ENCODE results near the gene CHPT1. TPM values are rescaled to one million over a fixed set of nuclear protein-coding genes. Genes with fewer than 3 reads are reported as not detected.
A peak's percentile ranks its signal among the peaks of the same experiment; 100 is the strongest.

The CHPT1 gene
- total RNA-seq, 1 donor from 2014 or later: 42.7 TPM

DNA sequence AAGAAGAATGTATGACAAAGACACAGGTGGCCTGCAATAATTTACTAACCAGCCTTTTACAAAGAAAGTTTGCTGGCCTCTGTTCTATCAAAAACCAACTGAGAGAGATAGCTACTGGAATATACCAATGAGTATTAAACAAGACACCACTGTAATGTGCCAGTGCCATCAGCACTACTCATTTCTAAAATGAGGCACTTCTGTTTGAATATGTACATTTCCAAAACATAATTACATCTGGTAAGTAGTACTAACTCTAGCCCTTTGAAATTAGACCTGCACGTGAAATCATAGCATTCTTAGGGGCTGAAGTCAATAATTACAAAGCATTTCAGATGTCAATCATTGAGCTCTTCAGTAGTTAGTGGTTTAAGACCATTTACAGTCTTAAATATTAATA lies 48.8 kb downstream of the CHPT1 start:
- Mint-ChIP-seq H3K4me1 (peaks cover 72% of the 10 kb centered on the region), H3K9me3 (no peaks in the 10 kb centered on the region), H3K27ac (peak overlapping the region; percentile 18), H3K36me3 (ENCODE audit: low read depth) (peaks cover 78% of the 10 kb centered on the region), H3K27me3 (no peaks in the 10 kb centered on the region), H3K4me3 (no peak overlapping the region)
- DNase-seq (no peak), ATAC-seq (ENCODE audit: low read depth) (no peak)
- CTCF ChIA-PET: interaction anchor here (0.9 to 3.3 kb wide), 3 partner anchors 9 to 174 kb away, joined by 3 to 16 read pairs (median 3); no protein-coding TSS in a partner anchor
- TF ChIP-seq, protein P1, sequence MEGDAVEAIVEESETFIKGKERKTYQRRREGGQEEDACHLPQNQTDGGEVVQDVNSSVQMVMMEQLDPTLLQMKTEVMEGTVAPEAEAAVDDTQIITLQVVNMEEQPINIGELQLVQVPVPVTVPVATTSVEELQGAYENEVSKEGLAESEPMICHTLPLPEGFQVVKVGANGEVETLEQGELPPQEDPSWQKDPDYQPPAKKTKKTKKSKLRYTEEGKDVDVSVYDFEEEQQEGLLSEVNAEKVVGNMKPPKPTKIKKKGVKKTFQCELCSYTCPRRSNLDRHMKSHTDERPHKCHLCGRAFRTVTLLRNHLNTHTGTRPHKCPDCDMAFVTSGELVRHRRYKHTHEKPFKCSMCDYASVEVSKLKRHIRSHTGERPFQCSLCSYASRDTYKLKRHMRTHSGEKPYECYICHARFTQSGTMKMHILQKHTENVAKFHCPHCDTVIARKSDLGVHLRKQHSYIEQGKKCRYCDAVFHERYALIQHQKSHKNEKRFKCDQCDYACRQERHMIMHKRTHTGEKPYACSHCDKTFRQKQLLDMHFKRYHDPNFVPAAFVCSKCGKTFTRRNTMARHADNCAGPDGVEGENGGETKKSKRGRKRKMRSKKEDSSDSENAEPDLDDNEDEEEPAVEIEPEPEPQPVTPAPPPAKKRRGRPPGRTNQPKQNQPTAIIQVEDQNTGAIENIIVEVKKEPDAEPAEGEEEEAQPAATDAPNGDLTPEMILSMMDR (IDR thresholded peaks at IDR 0.05): no peak
- POLR2A ChIA-PET: interaction anchor here (0.6 kb wide), 1 partner anchor 171 kb away, joined by 6 read pairs; no protein-coding TSS in a partner anchor
- intact Hi-C loops (cut with micrococcal nuclease): no loop called here

DNA sequence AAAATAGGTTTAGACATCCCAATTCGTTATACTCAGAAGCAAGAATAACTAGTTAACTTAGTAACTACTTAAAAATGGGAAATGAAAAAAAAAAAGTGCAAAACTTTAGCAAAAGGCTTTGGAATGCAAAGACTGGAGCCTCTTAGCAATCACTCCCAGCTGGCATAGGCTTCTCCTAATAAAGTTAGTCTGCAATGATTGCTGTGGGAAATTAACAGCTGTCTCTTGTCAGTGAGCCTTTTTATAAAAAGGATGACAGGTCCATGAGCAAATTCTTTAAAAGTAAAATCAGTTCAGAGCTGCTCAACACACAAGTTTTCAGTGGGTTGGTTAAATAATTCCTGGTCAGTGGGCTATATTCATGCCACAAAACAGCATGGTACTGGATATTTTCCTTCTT lies 49.2 kb downstream of the CHPT1 start:
- POLR2A ChIA-PET: interaction anchor here (0.6 to 1.6 kb wide), 4 partner anchors 48 to 171 kb away, joined by 4 to 6 read pairs (median 5); no protein-coding TSS in a partner anchor
- H3K36me3 Mint-ChIP-seq (ENCODE audit: low read depth): peaks cover 78% of the 10 kb centered on the region

DNA sequence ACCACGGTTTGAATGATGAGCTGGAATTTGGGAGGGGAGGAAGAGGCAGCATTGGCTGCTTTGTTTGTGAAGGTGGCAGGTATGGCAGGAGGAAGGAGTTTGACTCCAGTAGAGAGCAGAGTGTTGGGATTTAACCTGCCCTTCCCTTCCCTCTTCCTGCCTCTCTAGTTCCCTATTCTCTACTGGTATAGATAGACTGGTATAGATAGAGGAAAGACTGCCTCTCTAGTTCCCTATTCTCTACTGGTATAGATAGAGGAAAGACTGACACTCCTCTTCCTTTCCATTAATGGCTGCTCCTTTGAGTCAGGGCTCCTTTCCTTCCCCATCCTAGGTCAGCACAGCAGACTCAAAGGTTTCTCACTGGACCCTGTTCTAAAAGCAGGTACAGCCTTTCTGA lies 50.3 kb downstream of the CHPT1 start:
- Mint-ChIP-seq H3K9me3 (no peaks in the 10 kb centered on the region), H3K27me3 (no peaks in the 10 kb centered on the region), H3K4me3 (no peak overlapping the region), H3K4me1 (peaks cover 59% of the 10 kb centered on the region), H3K27ac (no peak overlapping the region), H3K36me3 (ENCODE audit: low read depth) (peaks cover 80% of the 10 kb centered on the region)
- DNase-seq: no peak
- intact Hi-C loops (cut with micrococcal nuclease): no loop called here
- ChIA-PET POLR2A (interaction anchor here (1.6 kb wide), 1 partner anchor 50 kb away, joined by 6 read pairs; no protein-coding TSS in a partner anchor), CTCF (interaction anchor here (1.4 to 3.3 kb wide), 2 partner anchors 12 to 25 kb away, joined by 3 to 16 read pairs; no protein-coding TSS in a partner anchor)
- TF ChIP-seq, protein P1 (IDR thresholded peaks at IDR 0.05): no peak
- no peak for ATAC-seq (ENCODE audit: low read depth)

More for the DNA sequence above, 49.2 kb downstream of the CHPT1 start:
- ATAC-seq (ENCODE audit: low read depth) (no peak), DNase-seq (no peak)
- Mint-ChIP-seq H3K9me3 (no peaks in the 10 kb centered on the region), H3K27me3 (no peaks in the 10 kb centered on the region), H3K4me3 (no peak overlapping the region), H3K27ac (no peak overlapping the region), H3K4me1 (peaks cover 68% of the 10 kb centered on the region)
- intact Hi-C loops (cut with micrococcal nuclease): no loop called here
- CTCF ChIA-PET: interaction anchor here (0.9 to 3.3 kb wide), 4 partner anchors 9 to 175 kb away, joined by 3 to 16 read pairs (median 3); no protein-coding TSS in a partner anchor
- TF ChIP-seq, protein P1 (IDR thresholded peaks at IDR 0.05): no peak

DNA sequence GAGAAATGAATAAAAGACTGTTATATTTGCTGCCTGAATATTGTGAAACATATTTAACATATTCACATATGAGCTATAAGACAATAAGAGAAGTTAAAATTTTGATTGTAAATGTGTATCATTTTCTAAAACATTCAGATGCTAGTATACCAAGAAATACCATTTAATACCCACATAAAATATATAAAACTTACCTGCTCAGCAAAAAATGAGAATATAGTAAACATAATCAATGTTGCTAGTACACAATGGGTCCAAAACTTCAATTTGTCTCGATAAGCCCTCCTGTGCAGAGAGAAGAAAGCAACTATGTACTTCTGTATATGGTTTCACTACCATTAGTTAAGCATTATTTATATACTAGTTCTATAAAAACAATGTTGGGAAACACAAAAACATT lies 51.5 kb downstream of the CHPT1 start:
- no peak overlapping the region for H3K4me3 Mint-ChIP-seq
- TF ChIP-seq, protein P1 (IDR thresholded peaks at IDR 0.05): no peak
- H3K27ac Mint-ChIP-seq: no peak overlapping the region
- POLR2A ChIA-PET: no interaction called here
- intact Hi-C loops (cut with micrococcal nuclease): no loop called here
- no peaks in the 10 kb centered on the region for H3K9me3 Mint-ChIP-seq
- peaks cover 83% of the 10 kb centered on the region for H3K36me3 Mint-ChIP-seq (ENCODE audit: low read depth)
- DNase-seq (no peak), ATAC-seq (ENCODE audit: low read depth) (no peak)
- H3K4me1 Mint-ChIP-seq: peaks cover 47% of the 10 kb centered on the region
- CTCF ChIA-PET: interaction anchor here (3.3 kb wide), 1 partner anchor 11 kb away, joined by 16 read pairs; no protein-coding TSS in a partner anchor
- H3K27me3 Mint-ChIP-seq: no peaks in the 10 kb centered on the region

DNA sequence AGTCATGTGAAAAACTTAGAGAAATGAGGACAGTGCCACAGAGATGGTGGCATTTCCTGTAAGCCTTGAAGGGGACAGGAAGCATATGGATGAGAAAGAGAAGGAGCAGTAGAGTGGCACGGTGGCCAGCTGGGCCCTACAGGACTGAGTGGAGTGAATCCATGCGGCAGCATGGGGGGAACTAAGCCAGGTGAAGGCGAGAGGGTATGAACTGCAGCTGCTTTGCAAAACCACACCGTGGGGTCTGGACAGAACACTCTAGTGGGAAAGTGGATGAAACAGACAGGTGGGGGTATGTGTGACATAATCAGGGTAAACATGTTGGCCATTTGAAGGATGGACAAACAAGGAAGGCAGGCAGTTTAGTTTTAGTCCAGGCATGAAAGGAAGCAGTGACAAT lies 52.2 kb downstream of the CHPT1 start:
- CTCF ChIA-PET: no interaction called here
- ATAC-seq (ENCODE audit: low read depth) (no peak), DNase-seq (no peak)
- TF ChIP-seq, protein P1 (IDR thresholded peaks at IDR 0.05): no peak
- no peaks in the 10 kb centered on the region for H3K27me3 Mint-ChIP-seq
- H3K27ac Mint-ChIP-seq: peak overlapping the region; percentile 19
- H3K4me1 Mint-ChIP-seq: peaks cover 39% of the 10 kb centered on the region
- no peaks in the 10 kb centered on the region for H3K9me3 Mint-ChIP-seq
- peaks cover 82% of the 10 kb centered on the region for H3K36me3 Mint-ChIP-seq (ENCODE audit: low read depth)
- POLR2A ChIA-PET: no interaction called here
- intact Hi-C loops (cut with micrococcal nuclease): no loop called here
- no peak overlapping the region for H3K4me3 Mint-ChIP-seq
